Ovary (tissue), 3 donors: ENCODE measurements around the gene CNNM1.

ENCODE experiments used
- CTCF ChIP-seq, 3 donors: fragments of 450-650 bp in 2 of 3; fragments of 200-600 bp in 1 of 3; IDR thresholded peaks; one replicate each; pipeline versions ENCODE4 v1.5.1 to v1.8.0; 2016 to 2022; ENCODE audit warnings: antibody characterized with exemption in 3 of 3, mild to moderate bottlenecking in 1 of 3
- POLR2A ChIP-seq: fragments of 450-650 bp; IDR thresholded peaks from one replicate; pipeline ENCODE4 v1.6.1; 2017; ENCODE audit warnings: antibody characterized with exemption, mild to moderate bottlenecking, moderate library complexity
- donor health status: DM: no; HTN: no; CAD: no.

GRCh38 chr10:99372546-99373271 is 43.6 kb downstream of the CNNM1 start:
- TF ChIP-seq CTCF (IDR thresholded peaks at IDR 0.05) (no peak), POLR2A (no peak)
